HG03342 (cell line): ENCODE data around the gene NQO1.
"Not testable (repeated sequence)": the region's sequence is repeated elsewhere in the genome, so short reads cannot be mapped to it uniquely, and the experiment has no call there.

ENCODE experiments used
- ATAC-seq: cut with Tn5 transposase; IDR thresholded peaks from one replicate; pipeline ENCODE4 v1.9.1; 2021; ENCODE audit warnings: mild to moderate bottlenecking, moderate library complexity; ENCODE audit not compliant: unreplicated experiment

The NQO1 gene

GRCh38 chr16:69744363-69745231 is 18.2 kb upstream of the NQO1 start:
- no peak for ATAC-seq

- ATAC-seq, result no peak
Observed at GRCh38 chr16:69741951-69742904, 15.9 kb upstream of the NQO1 start.

DNA sequence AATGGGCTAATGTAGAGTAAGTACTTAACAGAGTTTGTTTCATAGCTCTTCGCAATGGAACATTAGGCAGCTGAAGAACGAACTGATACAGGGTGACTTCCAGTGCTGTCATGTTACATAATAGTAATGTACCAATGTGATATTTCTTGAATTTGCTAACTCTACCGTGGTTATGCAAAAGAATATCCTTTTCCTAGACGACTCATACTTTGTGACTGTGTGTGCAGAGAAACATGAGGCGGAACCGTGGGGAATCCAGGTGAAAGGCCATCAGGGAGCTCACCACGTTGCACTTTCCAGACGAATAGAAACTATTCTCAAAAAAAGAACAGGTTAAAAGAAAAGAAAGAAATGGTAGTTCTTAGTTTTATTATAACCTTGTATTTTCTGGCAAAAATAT is 15.2 kb upstream of the NQO1 start:
- ATAC-seq, result no peak

DNA sequence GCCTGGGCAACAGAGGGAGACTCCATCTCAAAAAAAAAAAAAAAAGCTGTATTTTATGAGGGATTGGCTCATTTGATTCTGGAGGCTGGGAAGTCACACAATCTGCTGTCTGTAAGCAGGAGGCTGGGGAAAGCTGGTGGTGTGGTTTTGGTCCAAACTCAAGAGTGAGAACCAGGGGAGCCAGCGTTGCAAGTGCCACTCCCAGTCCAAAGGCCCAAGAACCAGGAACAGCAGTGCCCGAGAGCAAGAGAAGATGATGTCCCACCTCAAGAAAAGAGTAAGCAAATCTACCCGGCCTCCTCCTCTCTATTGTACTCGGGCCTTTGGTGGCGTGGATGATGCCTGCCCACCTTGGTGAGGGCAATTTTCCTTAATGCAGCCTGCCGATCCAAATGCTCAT is 5.7 kb upstream of the NQO1 start:
- no peak for ATAC-seq

- not testable (repeated sequence) for ATAC-seq
Observed at GRCh38 chr16:69731280-69731679, 4.9 kb upstream of the NQO1 start.

DNA sequence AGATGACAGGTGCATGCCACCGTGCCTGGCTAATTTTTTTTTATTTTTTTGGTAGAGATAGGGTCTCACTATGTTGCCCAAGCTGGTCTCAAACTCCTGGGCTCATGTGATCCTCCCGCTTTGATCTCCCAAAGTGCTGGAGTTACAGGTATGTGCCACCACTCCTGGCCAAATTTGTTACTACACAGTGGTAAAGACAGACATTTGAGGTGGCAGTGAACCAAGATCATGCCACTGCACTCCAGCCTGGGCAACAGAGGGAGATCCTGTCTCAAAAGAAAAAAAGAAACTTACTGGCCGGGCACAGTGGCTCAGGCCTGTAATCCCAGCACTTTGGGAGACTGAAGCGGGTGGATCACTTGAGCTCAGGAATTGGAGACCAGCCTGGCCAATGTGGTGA is 2.7 kb upstream of the NQO1 start:
- ATAC-seq, result not testable (repeated sequence)

- no peak for ATAC-seq
Observed at GRCh38 chr16:69727916-69728270, 1.5 kb upstream of the NQO1 start.

DNA sequence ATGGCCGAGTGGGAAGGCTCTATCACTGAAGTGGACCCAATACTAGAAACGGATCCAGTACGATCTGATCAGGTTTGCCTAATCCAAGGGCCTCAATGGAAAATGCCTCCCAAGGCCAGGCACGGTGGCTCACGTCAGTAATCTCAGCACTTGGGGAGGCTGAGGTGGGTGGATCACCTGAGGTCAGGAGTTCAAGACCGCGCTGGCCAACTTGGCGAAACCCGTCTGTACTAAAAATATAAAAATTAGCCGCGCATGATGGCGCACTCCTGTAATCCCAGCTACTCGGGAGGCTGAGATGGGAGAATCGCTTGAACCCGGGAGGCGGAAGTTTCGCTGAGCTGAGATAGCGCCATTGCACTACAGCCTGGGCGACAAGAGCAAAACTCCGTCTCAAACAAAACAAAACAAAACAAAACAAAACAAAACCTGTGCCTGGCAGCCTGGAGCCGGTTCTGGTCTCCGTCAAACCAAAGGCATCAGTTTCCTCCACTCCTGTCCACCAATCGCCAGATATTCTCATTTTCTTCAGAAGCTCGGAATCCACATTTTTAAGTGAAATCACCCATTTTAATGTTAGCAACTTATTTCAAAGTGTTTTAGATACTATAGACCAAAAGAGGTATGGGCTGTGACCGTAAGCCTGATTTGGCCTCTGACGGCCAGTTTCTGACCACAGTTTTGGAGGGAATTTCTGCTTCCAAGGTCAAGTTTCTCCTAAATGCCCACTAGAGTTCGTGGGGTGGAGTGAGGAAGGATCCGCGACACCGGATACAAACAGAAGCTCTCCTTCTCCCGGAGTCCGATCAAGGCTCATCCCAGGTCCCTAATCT is 664 bp downstream of the NQO1 start:
- no peak for ATAC-seq

DNA sequence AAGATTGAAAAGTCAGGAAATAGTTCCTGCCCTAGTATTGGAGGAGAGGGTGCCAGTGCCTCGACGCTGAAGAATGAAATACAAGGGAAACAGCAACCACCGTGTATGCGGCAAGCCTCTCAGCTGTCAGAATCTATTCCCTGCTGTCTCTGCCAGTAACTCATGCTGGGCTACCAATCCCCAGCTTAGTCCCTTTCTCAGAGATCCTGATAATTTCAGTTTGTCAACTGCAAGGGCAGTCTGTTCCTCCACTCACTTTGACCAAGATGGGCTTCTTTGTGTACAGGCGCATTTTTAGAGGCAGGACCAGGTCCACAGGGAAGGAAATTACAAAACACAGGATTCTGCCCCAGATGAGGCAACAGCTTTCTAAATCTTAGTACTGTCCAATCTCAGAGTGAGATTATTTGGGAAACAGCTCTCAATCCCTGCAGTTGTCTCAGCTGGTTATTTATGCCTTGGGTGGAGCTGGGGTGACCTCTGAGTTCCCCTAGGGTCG is 1.3 kb downstream of the NQO1 start:
- no peak for ATAC-seq

- no peak for ATAC-seq
Observed at GRCh38 chr16:69724414-69724873, 1.9 kb downstream of the NQO1 start.

- ATAC-seq, result no peak
Observed at GRCh38 chr16:69721441-69721957, 4.9 kb downstream of the NQO1 start.

GRCh38 chr16:69720822-69721430 is 5.4 kb downstream of the NQO1 start:
- ATAC-seq, result no peak

DNA sequence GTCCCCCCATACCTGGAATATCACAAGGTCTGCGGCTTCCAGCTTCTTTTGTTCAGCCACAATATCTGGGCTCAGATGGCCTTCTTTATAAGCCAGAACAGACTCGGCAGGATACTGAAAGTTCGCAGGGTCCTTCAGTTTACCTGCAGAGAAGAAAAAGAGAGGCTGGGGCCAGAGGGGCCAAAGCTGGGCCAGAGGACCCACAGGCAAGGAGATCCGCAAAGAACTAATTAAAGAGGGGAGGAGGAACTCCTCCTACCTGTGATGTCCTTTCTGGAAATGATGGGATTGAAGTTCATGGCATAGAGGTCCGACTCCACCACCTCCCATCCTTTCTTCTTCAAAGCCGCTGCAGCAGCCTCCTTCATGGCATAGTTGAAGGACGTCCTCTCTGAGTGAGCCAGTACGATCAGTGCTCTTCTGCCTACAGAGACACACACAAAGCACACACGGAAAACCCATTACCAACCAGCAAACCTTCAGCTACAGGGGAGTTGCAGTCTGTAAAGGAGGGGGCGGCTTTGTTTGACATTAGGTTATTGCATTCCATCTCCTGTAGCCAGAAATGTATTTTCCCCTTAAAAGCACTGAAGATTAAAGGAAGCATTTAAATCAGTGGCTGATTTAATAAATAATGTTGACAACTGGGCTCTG is 8.1 kb downstream of the NQO1 start:
- ATAC-seq, result no peak

DNA sequence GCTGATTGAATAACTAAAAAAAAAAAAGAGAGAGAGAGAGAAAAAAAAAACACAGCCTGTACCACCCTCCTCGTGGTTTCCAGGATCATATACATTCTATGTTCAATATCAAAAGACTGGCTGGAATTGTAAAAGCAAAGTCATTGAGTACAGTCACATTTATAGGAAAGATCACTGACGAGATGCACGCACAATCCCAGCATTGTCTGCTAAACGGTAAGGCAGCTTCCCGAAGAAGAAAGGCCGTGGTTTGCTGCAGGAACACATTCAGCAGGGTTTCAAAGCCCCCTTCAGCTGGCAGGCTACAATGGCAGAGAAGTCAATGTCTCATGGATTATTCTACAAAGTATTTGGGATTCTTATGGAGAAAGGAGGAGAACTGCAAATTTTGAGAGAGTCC is 9.3 kb downstream of the NQO1 start:
- ATAC-seq, result no peak

DNA sequence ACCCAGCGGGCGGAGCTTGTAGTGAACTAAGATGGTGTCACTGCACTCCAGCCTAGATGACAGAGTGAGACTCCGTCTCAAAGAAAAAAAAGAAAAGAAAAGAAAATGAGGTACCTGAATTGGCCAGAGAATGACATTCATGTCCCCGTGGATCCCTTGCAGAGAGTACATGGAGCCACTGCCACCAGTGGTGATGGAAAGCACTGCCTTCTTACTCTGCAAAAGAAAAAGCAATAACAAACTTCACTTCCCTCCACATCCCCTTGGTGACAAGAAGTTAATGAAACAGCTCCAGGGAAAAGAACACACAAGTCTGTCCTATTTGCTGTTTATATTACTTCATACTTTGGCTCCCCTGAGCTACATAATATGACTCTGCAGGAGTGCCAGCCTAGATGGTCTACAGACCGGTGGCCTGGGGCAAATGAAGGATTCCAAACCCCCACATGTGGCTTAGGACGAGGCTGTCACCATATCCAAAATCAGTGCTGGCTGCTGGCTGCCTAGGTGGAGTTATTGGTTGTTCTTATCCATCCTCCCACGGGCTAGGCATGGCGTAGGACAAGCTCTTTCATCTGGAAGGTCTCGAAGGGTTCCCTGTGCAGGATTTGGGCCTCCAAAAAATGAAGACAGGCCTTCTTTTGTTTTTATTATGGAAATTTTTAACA is 13.3 kb downstream of the NQO1 start:
- ATAC-seq, result no peak

GRCh38 chr16:69712277-69712676 is 14.1 kb downstream of the NQO1 start:
- no peak for ATAC-seq

DNA sequence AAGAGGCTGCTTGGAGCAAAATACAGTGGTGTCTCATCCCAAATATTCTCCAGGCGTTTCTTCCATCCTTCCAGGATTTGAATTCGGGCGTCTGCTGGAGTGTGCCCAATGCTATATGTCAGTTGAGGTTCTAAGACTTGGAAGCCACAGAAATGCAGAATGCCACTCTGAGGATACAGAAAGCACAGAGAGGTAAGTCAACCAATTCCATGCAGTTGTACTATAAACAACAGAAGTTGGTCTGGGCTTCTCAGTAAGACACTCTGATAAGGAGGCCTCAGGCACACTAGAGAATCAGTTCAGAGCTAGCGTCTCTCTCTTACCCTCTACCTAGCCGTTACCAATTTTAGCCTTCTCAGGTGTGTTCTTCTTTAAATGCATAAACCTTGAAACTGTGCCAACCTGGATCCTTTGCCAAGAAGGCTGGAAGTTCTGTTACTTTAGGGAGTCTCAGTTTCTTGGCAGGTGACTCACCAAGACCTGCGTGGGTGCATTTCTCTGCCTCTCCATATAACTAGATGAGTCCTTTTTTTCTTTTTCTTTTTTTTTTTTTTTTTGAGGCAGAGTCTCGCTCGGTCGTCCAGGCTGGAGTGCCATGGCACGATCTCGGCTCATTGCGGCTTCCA is 15.1 kb downstream of the NQO1 start:
- ATAC-seq, result no peak

DNA sequence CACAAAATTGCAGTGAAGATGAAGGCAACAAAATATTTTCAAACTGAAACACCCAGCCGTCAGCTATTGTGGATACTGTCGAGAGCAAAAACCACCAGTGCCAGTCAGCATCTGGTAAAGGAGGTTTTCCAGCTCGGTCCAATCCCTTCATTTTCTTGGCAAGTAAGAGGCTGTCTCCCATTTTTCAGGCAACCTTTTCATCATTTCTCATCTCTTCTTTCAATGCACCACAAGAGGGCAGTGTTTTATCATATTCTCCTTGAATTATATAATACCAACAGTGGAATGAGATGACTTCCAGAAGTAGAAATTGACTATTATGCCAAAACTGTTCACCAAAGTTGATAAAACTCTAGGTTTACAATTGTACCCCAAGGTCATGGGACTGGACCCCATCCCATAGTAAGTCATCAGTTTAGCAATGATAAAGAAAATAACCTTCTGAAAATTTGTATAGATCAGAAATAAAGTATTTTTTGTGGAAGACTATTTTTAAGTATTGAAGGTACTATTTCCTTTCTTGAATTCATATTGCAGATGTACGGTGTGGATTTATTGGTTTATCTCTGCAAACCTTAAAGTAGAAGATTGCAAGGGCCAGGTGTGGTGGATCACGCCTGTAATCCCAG is 16.8 kb downstream of the NQO1 start:
- ATAC-seq, result no peak
